Measurements from ENCODE around the gene KIF6. TPM values are rescaled to one million over a fixed set of nuclear protein-coding genes. Genes with fewer than 3 reads are reported as not detected.

KIF6 gene
- polyA plus RNA-seq, 2 of the 4 experiments (the other 2 are of a cell fraction), result 0.05 to 0.39 TPM

DNA sequence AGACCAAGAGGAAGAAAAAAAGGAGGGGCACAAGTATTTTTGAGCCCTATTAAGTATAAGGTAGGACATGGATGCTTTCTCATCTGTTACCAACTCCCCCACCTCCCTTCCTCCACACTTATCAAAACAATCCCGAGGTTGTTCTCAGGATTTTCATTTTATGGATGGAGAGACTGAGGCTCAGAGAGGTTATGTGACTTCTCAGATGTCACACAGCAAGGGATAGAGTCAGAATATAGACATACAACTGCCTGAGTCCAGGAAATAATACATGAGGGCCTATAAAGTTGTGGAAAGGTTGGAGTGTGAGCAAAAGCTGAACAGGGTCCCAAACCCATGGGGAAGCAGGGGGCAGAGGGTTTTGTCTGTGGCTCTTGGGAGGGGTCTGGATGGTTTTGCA is 430.3 kb downstream of the KIF6 start:
- TF ChIP-seq, protein P1, sequence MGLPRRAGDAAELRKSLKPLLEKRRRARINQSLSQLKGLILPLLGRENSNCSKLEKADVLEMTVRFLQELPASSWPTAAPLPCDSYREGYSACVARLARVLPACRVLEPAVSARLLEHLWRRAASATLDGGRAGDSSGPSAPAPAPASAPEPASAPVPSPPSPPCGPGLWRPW (IDR thresholded peaks at IDR 0.05), result no peak
- TF ChIP-seq NPAS2 (CRISPR knock-in tag; IDR thresholded peaks at IDR 0.05; ENCODE audit: borderline replicate concordance) (no peak), KDM5A (IDR thresholded peaks at IDR 0.05) (no peak), HOXB13 (CRISPR knock-in tag; IDR thresholded peaks at IDR 0.05; ENCODE audit: low read depth) (no peak), CHD2 (IDR thresholded peaks at IDR 0.05; ENCODE audit: low read length, partially characterized antibody) (no peak), CTCF (IDR thresholded peaks at IDR 0.05) (no peak), FOSL2 (IDR thresholded peaks at IDR 0.05) (no peak), FOSL2 (CRISPR knock-in tag; IDR thresholded peaks at IDR 0.05) (no peak), MYC (IDR thresholded peaks at IDR 0.05; ENCODE audit: borderline replicate concordance, low read length) (no peak), SMC3 (IDR thresholded peaks at IDR 0.05) (no peak), CEBPB (IDR thresholded peaks at IDR 0.05) (no peak), REST (IDR thresholded peaks at IDR 0.05) (no peak), EHF (CRISPR knock-in tag; IDR thresholded peaks at IDR 0.05) (no peak), MAFK (IDR thresholded peaks at IDR 0.05; ENCODE audit: partially characterized antibody) (no peak), MAZ (IDR thresholded peaks at IDR 0.05; ENCODE audit: borderline replicate concordance, low read depth, low read length) (no peak), EHMT2 (IDR thresholded peaks at IDR 0.05; ENCODE audit: low read depth) (no peak), POLR2A (IDR thresholded peaks at IDR 0.05; ENCODE audit: low read length) (no peak), EP300 (IDR thresholded peaks at IDR 0.05) (no peak), RCOR1 (IDR thresholded peaks at IDR 0.05; ENCODE audit: low read depth, low read length) (no peak)
- Histone ChIP-seq H3K27ac (no peak overlapping the region), H3K4me1 (no peaks in the 10 kb centered on the region), H3K9me3 (no peaks in the 10 kb centered on the region), H3K4me2 (no peak overlapping the region), H3K4me3 (no peak overlapping the region)
- ATAC-seq, result no peak
- CTCF ChIA-PET, result interaction anchor here (0.6 to 1.3 kb wide), 4 partner anchors 8 to 126 kb away, joined by 3 read pairs; no protein-coding TSS in a partner anchor
- POLR2A ChIA-PET, result no interaction called here
- no peak for DNase-seq (ENCODE audit: low read depth in 1 of 2, low spot score in 1 of 2)
- no peak for FAIRE-seq
- WGBS (ENCODE audit: missing lambda C conversion rate), result 11% methylated on average over 1 of the region's 1 CpG

GRCh38 chr6:39294133-39294532 is 431.1 kb downstream of the KIF6 start:
- H3K9me3 ChIP-seq, result no peaks in the 10 kb centered on the region
- no peak overlapping the region for H3K27ac ChIP-seq
- no peak overlapping the region for H3K4me3 ChIP-seq
- POLR2A ChIA-PET, result no interaction called here
- H3K4me2 ChIP-seq, result no peak overlapping the region
- no peak for FAIRE-seq
- no peak for DNase-seq (ENCODE audit: low read depth in 1 of 2, low spot score in 1 of 2)
- TF ChIP-seq HOXB5 (CRISPR knock-in tag; IDR thresholded peaks at IDR 0.05) (no peak), RFX5 (IDR thresholded peaks at IDR 0.05) (no peak), PBX3 (IDR thresholded peaks at IDR 0.05) (no peak), EP300 (IDR thresholded peaks at IDR 0.05) (no peak), FOSB (CRISPR knock-in tag; IDR thresholded peaks at IDR 0.05) (no peak), ELK1 (IDR thresholded peaks at IDR 0.05; ENCODE audit: low read depth, low read length) (no peak)
- TF ChIP-seq, protein P2, sequence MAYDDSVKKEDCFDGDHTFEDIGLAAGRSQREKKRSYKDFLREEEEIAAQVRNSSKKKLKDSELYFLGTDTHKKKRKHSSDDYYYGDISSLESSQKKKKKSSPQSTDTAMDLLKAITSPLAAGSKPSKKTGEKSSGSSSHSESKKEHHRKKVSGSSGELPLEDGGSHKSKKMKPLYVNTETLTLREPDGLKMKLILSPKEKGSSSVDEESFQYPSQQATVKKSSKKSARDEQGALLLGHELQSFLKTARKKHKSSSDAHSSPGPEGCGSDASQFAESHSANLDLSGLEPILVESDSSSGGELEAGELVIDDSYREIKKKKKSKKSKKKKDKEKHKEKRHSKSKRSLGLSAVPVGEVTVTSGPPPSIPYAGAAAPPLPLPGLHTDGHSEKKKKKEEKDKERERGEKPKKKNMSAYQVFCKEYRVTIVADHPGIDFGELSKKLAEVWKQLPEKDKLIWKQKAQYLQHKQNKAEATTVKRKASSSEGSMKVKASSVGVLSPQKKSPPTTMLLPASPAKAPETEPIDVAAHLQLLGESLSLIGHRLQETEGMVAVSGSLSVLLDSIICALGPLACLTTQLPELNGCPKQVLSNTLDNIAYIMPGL (CRISPR knock-in tag; IDR thresholded peaks at IDR 0.05; ENCODE audit: borderline replicate concordance), result no peak
- TF ChIP-seq, protein P3, sequence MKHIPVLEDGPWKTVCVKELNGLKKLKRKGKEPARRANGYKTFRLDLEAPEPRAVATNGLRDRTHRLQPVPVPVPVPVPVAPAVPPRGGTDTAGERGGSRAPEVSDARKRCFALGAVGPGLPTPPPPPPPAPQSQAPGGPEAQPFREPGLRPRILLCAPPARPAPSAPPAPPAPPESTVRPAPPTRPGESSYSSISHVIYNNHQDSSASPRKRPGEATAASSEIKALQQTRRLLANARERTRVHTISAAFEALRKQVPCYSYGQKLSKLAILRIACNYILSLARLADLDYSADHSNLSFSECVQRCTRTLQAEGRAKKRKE (CRISPR knock-in tag; IDR thresholded peaks at IDR 0.05; ENCODE audit: low read depth), result no peak
- CTCF ChIA-PET, result interaction anchor here (0.9 to 1.3 kb wide), 3 partner anchors 9 to 126 kb away, joined by 3 read pairs; no protein-coding TSS in a partner anchor
- WGBS (ENCODE audit: missing lambda C conversion rate), result 46% methylated on average over 3 of the region's 5 CpGs
- no peak for ATAC-seq
- no peaks in the 10 kb centered on the region for H3K4me1 ChIP-seq

Measured in A549 (cell line).